ENCODE results near the gene UBP1.
"Not testable (repeated sequence)": the region's sequence is repeated elsewhere in the genome, so short reads cannot be mapped to it uniquely, and the experiment has no call there.

The UBP1 gene

DNA sequence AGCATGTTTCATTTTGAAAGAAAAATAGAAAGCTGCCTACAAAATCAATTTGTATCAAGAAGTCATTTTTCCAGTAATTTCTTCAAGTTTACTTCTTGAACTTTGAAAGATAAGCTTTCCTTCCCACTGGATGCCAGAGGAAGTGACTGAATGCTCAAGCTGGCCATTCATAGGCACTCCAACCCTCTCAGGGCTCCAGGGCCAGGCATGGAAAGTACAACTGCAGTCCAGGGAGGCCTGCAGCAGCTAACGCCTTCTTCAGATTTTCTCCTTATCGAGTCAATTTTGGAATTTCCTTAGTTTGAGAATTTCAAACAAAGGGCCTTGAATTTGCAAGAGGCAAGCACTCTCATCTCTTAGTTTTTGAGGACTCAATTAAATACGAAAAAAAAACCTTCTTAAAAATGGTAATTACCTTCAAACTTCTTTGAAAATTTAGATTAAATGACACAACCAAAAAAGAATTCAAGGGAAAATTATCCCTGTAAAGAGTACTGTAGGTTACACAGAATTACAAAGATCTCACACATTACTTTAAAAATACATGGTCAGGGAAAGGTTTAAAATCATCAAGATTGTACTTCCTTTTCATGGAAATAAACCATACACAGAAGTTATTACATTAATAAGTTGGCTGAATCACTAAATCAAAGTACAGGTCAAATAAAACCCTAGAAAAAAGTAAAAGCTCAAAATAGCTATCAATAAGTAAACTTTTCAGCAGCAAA is 2.5 kb downstream of the UBP1 start:
- no peak for DNase-seq

DNA sequence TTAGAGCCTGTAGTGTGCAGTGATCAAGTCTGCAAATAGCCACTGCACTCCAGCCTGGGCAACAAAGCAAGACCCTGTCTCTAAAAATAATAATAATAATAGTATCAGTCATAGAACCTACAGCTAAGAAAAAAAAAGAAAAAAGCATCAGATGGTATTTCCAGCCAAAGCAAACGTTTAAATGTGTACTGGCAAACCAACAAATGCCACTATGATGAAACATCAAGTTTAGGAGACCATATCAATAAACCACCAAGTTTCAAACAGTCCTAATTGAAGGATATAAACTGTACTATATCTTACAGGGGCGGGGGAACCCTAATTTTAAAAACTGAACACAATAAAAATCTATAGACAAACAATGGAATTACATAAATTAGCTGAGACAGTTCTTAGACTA is 6.4 kb downstream of the UBP1 start:
- DNase-seq = no peak

DNA sequence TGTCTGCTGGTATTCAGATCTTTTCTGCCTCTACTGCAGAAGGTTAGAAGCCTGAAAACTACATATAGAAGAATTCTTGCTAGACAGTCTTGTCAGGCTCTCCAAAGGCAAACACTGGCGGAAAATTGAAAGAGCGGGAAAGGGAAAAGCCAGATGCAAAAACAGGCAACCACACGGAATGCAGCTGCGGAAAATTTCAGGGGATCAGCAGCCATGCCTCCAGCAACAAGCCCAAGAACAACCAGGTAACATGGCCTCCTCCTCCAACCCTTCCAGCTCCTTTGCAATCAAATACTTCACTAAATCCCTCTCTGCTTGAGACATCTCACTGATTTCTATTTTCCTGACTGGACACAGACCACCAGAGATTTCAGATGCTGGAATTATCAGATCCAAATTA is 9.6 kb downstream of the UBP1 start:
- DNase-seq = no peak

DNA sequence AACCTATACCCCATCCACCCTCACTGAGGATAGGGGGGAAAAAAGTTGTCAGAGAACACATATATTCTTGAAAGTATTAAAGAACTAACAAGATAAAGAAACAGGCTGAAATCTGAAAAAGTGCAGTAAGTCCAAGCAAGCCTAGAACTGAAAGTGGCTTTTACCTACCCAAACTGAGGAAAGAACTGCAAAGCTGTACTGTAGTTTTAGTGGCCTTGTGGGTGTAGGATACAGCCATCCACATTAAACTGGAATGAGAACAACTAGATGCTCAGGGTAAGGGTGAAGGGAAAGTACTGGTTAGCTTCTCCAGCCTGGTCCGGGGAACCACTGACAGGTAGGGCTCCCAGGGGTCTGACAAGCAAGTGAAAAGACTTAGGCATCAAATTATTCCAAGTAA is 10.1 kb downstream of the UBP1 start:
- DNase-seq = no peak

DNA sequence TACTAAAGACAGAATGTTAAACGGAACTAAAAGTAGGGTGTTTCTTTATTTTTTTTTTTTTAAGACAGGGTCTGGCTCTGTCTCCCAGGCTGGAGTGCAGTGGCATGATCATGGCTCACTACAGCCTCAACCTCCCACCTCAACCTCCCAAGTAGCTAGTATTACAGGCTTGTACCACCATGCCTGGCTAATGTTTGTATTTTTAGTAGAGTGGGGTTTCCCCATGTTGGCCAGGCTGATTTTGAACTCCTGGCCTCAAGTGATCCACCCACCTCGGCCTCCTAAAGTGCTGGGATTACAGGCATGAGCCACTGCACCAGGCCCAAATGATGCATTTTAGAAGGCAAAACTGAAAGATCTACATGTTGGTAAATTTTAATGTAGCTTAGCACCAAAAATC is 10.9 kb downstream of the UBP1 start:
- DNase-seq = not testable (repeated sequence)

DNA sequence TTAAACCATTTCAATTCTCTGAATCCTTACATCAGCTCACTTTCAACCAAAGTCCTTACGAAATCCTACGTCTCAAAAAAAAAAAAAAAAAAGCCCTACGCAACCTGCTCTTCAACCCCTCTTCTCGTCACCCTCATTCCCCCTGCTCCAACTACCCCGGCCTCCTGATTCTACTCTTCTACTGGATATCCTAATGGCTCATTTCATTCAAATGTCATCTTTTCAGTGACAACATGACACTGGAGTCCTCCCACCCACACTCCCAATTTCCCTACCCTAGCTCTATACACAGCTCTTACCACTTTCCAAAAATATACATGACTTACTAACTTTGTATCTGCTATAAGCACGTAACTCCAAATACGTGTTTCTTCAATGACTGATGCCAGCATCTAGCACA is 11.5 kb downstream of the UBP1 start:
- DNase-seq = no peak

DNA sequence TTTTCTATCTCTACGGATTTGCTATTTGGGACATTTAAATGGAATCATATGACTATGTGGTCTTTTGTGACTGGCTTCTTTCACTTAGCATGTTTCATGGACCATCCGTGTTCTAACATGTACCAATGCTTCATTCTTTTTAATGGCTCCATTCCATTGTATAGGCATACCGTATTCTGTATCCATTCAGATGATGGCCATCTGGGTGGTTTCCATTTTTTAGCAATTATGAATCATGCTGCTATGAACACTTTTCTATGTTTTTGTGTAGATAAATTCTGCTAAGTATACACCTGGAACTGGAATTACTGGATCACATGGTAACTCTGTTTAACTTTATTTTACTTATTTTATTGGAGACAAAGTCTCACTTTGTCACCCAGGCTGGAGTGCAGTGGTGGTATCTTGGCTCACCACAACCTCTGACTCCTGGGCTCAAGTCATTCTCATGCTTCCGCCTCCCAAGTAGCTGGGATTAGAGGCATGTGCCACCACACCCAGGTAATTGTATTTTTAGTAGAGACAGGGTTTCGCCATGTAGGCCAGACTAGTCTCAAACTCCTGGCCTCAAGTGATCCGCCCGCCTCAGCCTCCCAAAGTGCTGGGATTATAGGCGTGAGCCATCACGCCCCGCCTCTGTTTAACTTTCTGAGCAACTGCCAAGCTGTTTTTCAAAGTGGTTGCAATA is 13.4 kb downstream of the UBP1 start:
- no peak for DNase-seq

DNA sequence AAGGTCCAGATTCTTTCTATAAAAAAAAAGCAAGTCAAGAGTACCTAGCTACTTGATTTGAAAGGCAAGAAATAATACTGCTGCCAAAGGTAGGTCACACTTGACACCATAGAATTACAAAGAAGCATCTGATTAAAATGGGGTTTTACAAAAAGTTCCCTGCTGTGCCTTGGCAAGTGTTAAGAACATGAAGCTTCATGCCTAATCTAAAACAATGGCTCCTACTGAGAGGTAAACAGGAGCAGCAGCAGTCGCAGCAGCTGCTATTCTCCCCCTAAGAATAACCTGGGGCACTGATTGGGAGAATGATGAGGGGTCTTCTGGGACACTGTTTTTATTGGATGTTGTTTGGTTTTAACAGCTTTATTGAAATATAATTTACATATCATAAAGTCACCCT is 14.1 kb downstream of the UBP1 start:
- no peak for DNase-seq

DNA sequence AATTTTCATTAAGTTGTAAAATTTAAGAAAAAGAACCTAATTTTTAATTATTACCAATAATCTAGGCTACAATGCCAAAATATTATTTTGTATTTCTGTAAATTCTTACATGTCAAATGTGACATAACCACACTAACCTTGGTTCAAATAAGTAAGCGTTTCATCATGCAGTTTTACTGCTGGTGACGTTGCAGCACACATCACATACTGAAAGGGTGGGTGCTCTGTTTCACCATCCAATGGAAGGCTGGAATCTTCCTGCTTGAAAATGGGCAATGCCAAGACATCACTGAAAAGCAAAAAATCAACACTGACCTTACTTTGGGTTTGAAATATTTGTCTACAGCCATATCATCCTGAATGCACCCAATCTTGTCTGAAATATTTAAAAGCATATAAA is 14.8 kb downstream of the UBP1 start:
- no peak for DNase-seq

DNA sequence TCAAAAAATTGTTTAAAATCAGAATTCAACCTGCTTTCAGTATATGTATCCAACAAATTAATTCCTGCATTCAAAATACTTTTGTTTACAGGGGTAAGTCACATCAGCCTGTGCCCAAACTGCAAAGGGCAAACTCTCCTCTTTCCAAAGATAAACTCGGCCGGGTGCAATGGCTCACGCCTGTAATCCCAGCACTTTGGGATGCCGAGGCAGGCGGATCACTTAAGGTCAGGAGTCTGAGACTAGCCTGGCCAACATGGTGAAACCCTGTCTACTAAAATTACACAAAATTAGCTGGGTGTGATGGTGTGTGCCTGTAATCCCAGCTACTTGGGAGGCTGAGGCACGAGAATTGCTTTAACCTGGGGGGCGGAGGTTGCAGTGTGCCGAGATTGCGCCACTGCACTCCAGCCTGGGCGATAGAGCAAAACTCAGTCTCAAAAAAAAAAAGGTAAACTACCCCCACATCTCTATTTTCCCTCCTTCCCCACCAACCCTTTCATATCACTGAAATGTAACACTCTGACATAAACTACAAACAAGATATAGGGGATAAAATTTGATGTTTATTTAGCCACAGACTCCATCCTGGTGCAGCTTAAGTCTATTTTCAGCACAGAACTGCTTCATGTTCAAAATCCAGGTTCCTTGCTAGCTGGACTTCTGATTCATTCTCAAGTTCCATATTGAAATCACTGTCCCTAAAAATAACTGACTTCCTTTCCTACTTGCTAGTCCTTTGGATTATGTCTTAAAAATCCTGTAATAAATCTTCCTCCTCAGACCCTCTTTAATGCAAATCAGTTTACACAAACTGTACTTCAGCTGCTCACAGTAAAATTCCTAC is 15.4 kb downstream of the UBP1 start:
- no peak for DNase-seq

DNA sequence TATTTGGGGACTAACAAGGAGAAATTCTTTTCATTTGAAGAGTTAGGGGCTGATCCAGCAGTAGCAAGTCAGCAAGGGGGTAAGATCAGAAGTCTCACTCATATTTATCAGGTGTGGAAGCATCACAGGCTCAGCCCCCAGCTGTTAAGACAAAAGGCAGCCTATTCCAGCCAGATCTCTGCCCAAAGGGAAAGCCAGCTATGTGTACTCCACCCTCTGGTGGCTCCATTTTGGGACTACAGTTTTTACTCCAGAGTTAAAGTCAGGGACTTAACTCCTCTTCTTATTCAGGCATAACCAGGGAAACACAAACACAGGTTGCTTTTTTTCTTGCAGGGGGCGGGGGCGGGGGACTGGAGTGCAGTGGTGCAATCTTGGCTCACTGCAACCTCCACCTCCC is 19.2 kb downstream of the UBP1 start:
- no peak for DNase-seq

DNA sequence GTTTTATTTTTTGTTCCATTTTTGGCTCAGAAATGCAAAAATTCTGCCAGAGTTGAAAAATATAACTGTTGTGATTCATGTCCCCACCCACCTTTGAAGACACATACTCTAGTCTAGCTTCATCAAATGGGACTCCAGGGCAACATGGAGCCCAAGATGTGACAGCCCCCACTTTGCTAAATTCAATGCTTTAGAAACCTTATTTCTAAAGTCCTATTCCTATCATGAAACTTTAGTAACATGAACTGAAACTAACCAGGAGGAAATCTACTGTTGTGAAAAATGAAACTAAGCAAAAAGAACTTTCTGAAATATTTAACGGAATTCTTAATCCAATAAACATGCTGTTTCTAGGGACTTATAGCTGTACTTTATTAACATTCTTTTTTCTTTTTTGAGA is 20.3 kb downstream of the UBP1 start:
- DNase-seq = no peak

DNA sequence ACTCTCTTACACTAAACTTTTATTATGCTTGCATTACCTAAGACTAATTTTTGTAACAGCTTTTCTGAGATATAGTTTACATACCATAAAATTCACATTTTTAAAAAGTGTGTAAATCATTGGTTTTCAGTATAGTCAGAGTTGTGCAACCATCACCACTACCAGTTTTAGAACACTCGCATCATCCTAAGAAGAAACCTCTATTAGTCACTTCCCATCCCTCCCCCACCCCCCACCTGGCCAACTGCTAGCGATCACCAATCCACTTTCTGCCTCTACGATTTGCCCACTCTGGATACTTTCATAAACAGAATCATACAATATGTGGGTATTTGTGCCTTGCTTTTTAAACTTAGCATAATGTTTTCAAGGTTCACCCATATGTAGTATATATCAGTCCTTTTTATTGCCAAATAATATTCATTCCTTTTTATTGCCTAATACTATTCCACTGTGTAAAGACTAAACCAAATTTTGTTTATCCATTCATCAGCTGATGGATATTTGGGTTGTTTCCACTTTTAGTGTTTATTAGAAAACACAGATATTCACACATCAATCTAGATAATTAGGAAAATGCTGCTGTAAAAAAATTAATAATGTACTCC is 23.0 kb downstream of the UBP1 start:
- no peak for DNase-seq

DNA sequence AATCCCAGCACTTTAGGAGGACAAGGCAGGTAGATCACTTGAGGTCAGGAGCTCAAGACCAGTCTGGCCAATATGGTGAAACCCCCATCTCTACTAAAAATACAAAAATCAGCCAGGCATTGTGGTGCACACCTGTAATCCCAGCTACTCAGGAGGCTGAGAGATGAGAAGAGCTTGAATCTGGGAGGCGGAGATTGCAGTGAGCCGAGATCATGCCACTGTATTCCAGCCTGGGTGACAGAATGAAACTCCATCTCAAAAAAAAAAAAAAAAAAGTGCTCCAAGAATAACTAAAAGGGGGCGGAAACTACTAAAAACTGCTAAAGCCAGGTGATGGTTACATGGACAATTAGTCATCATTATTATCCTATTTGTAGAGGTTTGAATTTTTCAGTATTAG is 29.4 kb downstream of the UBP1 start:
- not testable (repeated sequence) for DNase-seq

DNA sequence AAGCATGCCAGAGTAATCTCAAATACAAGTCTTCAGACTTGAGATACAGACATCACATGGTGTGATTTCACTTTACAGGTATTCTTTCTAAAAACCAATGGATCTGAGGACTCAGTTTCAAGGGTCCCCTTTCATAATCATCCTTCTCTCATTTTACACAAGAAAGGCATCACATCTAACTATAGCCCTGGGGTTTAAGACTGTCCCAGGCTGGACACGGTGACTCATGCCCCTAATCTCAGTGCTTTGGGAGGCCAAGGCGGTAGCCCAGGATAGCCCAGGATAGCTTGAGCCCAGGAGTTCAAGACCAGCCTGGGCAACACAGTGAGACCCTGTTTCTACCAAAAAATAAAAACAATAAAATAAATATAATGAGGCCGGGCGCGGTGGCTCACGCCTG is 36.4 kb downstream of the UBP1 start:
- no peak for DNase-seq

DNA sequence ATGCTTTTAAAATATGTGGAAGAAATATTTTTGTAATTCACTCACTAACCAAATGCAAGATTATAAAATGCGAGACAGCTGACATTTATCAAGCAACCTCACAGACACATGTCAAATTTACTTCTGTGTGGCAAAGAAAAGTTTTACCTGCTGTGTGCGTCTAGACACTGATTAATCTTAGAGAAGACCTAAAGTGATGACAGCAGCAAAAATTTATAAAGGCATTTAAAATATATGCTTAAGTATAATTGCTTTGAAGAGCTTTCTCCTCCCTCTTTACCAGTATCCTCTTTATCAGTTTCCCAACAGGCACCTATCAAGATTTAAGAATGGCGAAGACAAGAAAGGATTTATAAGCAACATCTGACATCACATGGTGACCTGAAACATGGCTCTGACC is 37.3 kb downstream of the UBP1 start:
- DNase-seq = no peak

DNA sequence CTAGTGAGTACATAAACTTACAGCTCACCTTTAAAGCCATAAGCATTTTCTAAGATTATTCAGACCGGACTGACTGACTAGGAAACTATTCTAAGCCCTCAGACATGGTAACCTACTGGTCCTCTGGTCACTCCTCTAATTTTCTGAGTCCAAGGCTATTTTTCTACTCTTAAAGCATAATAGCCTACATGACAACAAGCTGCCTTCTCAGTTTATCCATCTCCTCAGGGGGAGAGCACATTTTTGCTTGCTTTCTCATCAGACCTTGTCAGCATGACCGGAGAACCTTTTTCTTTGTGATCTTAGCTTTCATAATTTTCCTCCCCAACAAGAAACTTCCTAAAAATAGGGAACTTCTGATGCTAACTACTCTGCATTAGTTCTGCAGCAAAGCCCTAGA is 38.4 kb downstream of the UBP1 start:
- DNase-seq = no peak

DNA sequence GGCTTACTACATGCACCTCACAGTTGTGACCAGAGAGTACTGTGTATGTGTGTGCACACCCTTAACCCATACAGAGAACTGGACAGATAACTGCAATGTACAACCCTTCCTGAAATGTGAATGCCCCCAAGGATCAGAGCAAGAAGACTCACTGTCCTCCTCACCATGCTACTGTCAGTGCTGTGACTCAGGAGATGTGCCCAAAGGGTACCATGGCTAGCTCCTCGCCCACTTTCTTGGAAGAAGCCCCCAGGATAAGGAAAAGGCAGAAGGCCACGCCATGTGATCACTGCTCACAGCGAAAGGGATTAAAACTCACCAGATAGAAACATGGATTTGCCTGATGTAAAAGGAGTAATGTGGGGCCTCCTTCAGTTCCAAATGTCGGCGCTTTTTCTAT is 41.8 kb downstream of the UBP1 start:
- DNase-seq = no peak

DNA sequence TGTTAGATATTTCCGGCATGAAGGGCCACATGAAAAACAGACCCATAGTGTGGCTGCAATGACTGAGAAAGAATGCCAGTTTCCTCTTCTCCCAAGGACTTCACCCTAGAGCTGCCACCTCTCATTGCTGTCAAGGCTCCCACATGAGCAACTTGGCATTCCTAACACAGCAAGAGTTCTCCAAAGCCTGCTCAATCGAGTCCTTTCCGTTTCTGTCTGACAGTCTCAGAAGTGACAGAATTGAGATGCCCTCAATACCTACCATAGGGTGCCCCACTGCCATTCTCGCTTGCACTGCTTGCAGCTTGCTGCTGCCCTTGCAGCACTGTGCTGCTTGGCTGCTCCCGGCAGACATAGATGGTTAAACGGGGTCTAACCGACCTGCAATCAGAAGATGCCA is 44.3 kb downstream of the UBP1 start:
- no peak for DNase-seq

DNA sequence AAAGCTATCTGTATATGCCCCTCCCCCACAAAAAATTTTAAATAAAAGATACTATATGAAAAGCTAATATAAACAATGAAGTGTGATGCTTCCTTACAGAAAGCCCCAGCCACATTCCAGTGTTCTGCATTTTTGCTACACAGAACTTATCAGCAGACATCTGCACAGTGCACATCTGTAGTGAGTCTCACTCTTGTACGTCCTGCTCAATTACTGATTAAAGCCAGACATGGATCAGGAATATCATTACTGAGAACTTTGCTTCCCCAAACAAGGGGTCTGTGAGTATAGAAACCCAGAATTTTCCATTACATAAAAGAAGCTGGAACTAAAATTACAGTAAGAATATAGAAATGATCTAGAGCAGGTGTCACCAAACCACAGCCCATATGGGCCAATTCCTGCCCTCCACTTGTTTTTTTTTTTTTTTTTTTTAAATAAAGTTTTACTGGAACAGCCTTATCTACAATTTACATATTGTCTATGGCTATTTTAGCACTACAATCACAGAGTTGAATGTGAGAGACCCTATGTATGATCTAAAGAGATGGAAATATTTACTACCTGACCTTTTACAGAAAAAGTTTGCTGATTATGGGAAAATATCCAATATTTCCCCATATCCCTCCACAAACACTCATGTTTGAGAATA is 45.7 kb downstream of the UBP1 start:
- no peak for DNase-seq

DNA sequence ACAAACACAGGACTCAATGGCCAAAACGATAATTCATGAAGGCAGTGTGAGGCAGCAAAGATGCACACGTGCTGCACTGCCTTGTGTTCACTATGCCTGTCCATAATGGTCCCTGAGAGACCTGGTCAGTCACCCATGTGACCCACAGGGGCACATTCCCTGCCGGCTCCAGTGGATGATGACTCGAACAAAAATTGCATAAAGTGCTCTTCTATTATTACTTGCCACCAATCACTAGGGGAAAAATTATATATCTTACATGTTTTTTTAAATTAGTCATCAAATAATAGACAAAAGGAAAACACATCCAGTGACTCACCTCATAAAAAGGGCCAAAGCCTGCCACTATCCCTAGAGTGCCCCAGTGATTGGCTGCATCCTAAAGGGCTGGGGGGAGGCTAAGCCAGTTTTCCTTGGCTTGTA is 47.5 kb downstream of the UBP1 start:
- no peak for DNase-seq

DNA sequence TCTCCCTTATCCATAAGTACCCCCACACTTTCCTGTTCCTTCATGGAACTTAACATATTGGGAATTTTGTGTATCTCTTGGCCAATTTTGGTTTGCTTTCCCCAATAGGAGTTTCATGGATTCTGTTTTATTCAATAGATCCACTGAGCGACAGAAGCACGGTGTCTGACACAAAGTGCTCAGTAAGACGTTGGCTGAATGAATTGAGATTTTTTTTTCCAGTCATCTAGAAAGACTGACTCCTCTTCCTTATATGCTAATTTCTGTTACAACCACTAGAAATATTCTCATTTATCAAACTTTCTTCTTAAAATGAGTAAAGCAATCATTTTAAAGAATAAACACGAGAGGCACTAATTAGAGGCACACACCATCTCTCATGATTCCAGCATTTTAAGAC is 48.1 kb downstream of the UBP1 start:
- no peak for DNase-seq
